CD14-positive monocyte (primary cell): Measurements from ENCODE around the gene IL15RA. TPM values are rescaled to one million over a fixed set of nuclear protein-coding genes. Genes with fewer than 3 reads are reported as not detected.

Source experiments
- DNase-seq, 3 donors: peaks; one replicate each; pipeline ENCODE4 v3.0.0-alpha.2; 2011 to 2022
- H2AFZ ChIP-seq: 2 replicates; pipeline ENCODE4 v1.6.0; 2012; ENCODE audit warnings: mild to moderate bottlenecking, low read depth, low read length, inconsistent platforms; ENCODE audit not compliant: insufficient read depth, poor library complexity, severe bottlenecking
- H3K27ac ChIP-seq, 2 donors: 1 replicate in 1 of 2; 2 replicates in 1 of 2; pipeline ENCODE4 v1.5.1; 2012 to 2013; ENCODE audit warnings: low read length in 2 of 2, control low read depth in 1 of 2, inconsistent platforms in 1 of 2, low read depth in 1 of 2, mild to moderate bottlenecking in 1 of 2
- H3K27me3 ChIP-seq, 2 donors: one replicate each; pipeline versions ENCODE4 v1.6.0 to v1.6.1; 2011 to 2013; ENCODE audit warnings: low read length in 2 of 2; ENCODE audit not compliant: control insufficient read depth in 2 of 2, insufficient read depth in 2 of 2
- H3K36me3 ChIP-seq, 2 donors: replicated peaks in 1 of 2; 1 replicate in 1 of 2; 2 replicates in 1 of 2; pipeline versions ENCODE4 v1.5.1 to v1.6.1; 2012 to 2013; ENCODE audit warnings: low read length in 2 of 2, control low read depth in 1 of 2, inconsistent platforms in 1 of 2, mild to moderate bottlenecking in 1 of 2; ENCODE audit not compliant: insufficient read depth in 2 of 2, control insufficient read depth in 1 of 2
- H3K4me1 ChIP-seq, 2 donors: 1 replicate in 1 of 2; 2 replicates in 1 of 2; pipeline versions ENCODE4 v1.5.1 to v1.6.1; 2012 to 2013; ENCODE audit warnings: low read length in 2 of 2, control low read depth in 1 of 2, inconsistent platforms in 1 of 2, mild to moderate bottlenecking in 1 of 2, moderate library complexity in 1 of 2; ENCODE audit not compliant: insufficient read depth in 2 of 2, control insufficient read depth in 1 of 2
- H3K4me2 ChIP-seq: replicated peaks from 2 replicates; pipeline ENCODE3; 2012; ENCODE audit warnings: low read length, moderate library complexity, mild to moderate bottlenecking; ENCODE audit not compliant: poor library complexity, severe bottlenecking; ENCODE audit errors: extremely low read depth
- H3K4me3 ChIP-seq, 3 experiments: fragments of 200-600 bp in 1 of 3; sonication (generic) in 1 of 3; replicated peaks in 1 of 3; 1 replicate in 2 of 3; 2 replicates in 1 of 3; pipeline ENCODE4 v1.5.1; 2011 to 2013; ENCODE audit warnings: low read length in 3 of 3, mild to moderate bottlenecking in 3 of 3, control low read depth in 2 of 3, low read depth in 2 of 3, inconsistent platforms in 1 of 3, moderate library complexity in 1 of 3
- H3K79me2 ChIP-seq: 2 replicates; pipeline ENCODE4 v1.6.0; 2012; ENCODE audit warnings: mild to moderate bottlenecking, control low read depth, inconsistent platforms, low read length, moderate library complexity; ENCODE audit not compliant: insufficient read depth
- H3K9ac ChIP-seq: 2 replicates; pipeline ENCODE4 v1.6.0; 2017; ENCODE audit warnings: low read length, mild to moderate bottlenecking; ENCODE audit not compliant: insufficient read depth, poor library complexity, severe bottlenecking
- H3K9me3 ChIP-seq, 2 donors: replicated peaks in 1 of 2; 1 replicate in 1 of 2; 2 replicates in 1 of 2; pipeline versions ENCODE4 v1.5.1 to v1.6.1; 2012 to 2013; ENCODE audit warnings: low read length in 2 of 2, control low read depth in 1 of 2; ENCODE audit not compliant: control insufficient read depth in 1 of 2, insufficient read depth in 1 of 2
- H4K20me1 ChIP-seq: 2 replicates; pipeline ENCODE4 v1.6.0; 2012; ENCODE audit warnings: mild to moderate bottlenecking, low read length, control low read depth, moderate library complexity; ENCODE audit not compliant: insufficient read depth
- H3K27ac Mint-ChIP-seq, 7 donors: one replicate each; pipeline ENCODE4 v1.8.0; 2020; ENCODE audit warnings: mild to moderate bottlenecking in 7 of 7, mixed read lengths in 7 of 7, moderate library complexity in 6 of 7, inconsistent platforms in 2 of 7
- H3K27me3 Mint-ChIP-seq, 3 donors: one replicate each; pipeline ENCODE4 v1.8.0; 2021 to 2022; ENCODE audit warnings: low read depth in 3 of 3, mild to moderate bottlenecking in 3 of 3, mixed read lengths in 3 of 3, moderate library complexity in 3 of 3, inconsistent platforms in 1 of 3
- H3K36me3 Mint-ChIP-seq, 2 donors: one replicate each; pipeline ENCODE4 v1.8.0; 2020; ENCODE audit warnings: mixed read lengths in 2 of 2, inconsistent platforms in 1 of 2, mild to moderate bottlenecking in 1 of 2
- H3K4me1 Mint-ChIP-seq: one replicate; pipeline ENCODE4 v1.8.0; 2020; ENCODE audit warnings: mild to moderate bottlenecking, mixed read lengths
- H3K4me3 Mint-ChIP-seq, 2 donors: one replicate each; pipeline ENCODE4 v1.8.0; 2020; ENCODE audit warnings: mild to moderate bottlenecking in 2 of 2, mixed read lengths in 2 of 2, moderate library complexity in 1 of 2
- H3K9me3 Mint-ChIP-seq, 7 donors: one replicate each; pipeline ENCODE4 v1.8.0; 2020 to 2022; ENCODE audit warnings: mixed read lengths in 7 of 7, mild to moderate bottlenecking in 6 of 7, moderate library complexity in 6 of 7, inconsistent platforms in 2 of 7
- WGBS: methylation state at CpG from one replicate; pipeline ENCODE4 v1.1.5; 2013; ENCODE audit warnings: missing lambda C conversion rate; ENCODE audit not compliant: insufficient coverage; 5-methylcytosine and 5-hydroxymethylcytosine counted together
- intact Hi-C, 2 donors: fragments of 100-400 bp; cut with micrococcal nuclease; formaldehyde crosslinking; loops; one replicate each; pipeline versions ENCODE4 v1.15.0 to v1.15.1; 2023
- polyA plus RNA-seq, 3 donors: library from polyadenylated mRNA; depleted of rRNA in 1 of 3; unstranded in 2 of 3; stranded (reverse) in 1 of 3; fragments of 300-500 nt in 2 of 3; fragments of >200 nt in 1 of 3; fragmentation: Illumina TruSeq in 2 of 3; gene quantifications; 1 replicate in 2 of 3; 2 replicates in 1 of 3; pipeline ENCODE4 v1.2.3, GENCODE V29; 2012 to 2021
- TF ChIP-seq, protein P1 (sequence below): fragments of 200-600 bp; IDR thresholded peaks from one replicate; pipeline ENCODE4 v1.8.0; 2022; ENCODE audit warnings: antibody characterized with exemption, mild to moderate bottlenecking

The IL15RA gene
- polyA plus RNA-seq, 3 donors, result 12.4 to 23.1 (median 12.6) TPM

DNA sequence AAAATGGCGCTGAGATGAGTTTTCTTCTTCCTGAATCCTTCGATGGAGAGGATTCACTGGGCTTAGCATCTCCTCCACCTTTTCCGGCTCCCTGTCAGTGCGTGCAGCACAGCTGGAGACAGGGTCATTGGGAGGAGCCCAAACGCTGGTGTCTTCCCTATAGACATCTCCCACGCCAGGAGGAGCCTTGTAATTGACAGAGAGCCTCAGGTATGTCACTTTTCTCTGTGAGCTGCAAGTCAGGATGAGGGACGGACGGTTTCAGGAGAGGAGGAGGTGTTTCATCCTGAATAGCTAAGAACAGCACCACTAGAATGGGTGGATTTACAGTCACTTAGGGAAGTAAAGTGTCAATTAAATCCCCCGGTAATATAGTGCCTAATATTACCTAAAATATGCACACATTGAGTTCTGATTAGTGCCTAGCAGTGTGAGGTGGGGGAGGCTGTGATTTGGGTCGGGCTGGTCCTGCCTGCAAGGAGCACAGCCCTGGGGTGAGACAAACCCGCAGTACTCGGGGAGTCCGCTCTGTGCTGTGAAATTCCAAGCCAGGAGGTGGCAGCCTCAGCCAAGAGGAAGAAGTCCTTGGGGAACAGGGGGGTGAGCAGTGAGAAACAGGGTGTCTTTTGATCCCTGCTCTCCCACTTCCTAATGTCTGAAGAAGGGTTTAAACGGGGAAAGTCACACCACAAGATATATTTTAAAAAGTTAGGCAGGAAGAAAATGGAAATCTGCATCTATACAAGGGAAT lies 28.2 kb downstream of the IL15RA start:
- Mint-ChIP-seq H3K4me1 (peaks cover 62% of the 10 kb centered on the region), H3K9me3 (no peaks in the 10 kb centered on the region), H3K36me3 (peaks cover 17 to 22% of the 10 kb centered on the region in 2 donors), H3K4me3 (no peak overlapping the region), H3K27ac (peak overlapping the region in 1 of 7 donors; percentile 34), H3K27me3 (peaks cover 0 to 2% (median 1%) of the 10 kb centered on the region in 3 donors)
- Histone ChIP-seq H3K4me3 (no peak overlapping the region), H2AFZ (no peak overlapping the region), H3K27me3 (no peaks in the 10 kb centered on the region), H3K27ac (no peak overlapping the region), H3K36me3 (peaks cover 8 to 25% of the 10 kb centered on the region in 2 donors), H3K4me1 (peaks cover 55 to 59% of the 10 kb centered on the region in 2 donors), H3K4me2 (no peak overlapping the region), H4K20me1 (no peaks in the 10 kb centered on the region), H3K79me2 (peaks cover 9% of the 10 kb centered on the region), H3K9ac (no peak overlapping the region), H3K9me3 (no peaks in the 10 kb centered on the region)
- 100% methylated on average over 2 of the region's 14 CpGs for whole genome bisulfite sequencing
- peak; percentile 21 to 48 (median 28) for DNase-seq
- intact Hi-C loops, result no loop called here
- TF ChIP-seq, protein P1, sequence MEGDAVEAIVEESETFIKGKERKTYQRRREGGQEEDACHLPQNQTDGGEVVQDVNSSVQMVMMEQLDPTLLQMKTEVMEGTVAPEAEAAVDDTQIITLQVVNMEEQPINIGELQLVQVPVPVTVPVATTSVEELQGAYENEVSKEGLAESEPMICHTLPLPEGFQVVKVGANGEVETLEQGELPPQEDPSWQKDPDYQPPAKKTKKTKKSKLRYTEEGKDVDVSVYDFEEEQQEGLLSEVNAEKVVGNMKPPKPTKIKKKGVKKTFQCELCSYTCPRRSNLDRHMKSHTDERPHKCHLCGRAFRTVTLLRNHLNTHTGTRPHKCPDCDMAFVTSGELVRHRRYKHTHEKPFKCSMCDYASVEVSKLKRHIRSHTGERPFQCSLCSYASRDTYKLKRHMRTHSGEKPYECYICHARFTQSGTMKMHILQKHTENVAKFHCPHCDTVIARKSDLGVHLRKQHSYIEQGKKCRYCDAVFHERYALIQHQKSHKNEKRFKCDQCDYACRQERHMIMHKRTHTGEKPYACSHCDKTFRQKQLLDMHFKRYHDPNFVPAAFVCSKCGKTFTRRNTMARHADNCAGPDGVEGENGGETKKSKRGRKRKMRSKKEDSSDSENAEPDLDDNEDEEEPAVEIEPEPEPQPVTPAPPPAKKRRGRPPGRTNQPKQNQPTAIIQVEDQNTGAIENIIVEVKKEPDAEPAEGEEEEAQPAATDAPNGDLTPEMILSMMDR, result peak; percentile 33

DNA sequence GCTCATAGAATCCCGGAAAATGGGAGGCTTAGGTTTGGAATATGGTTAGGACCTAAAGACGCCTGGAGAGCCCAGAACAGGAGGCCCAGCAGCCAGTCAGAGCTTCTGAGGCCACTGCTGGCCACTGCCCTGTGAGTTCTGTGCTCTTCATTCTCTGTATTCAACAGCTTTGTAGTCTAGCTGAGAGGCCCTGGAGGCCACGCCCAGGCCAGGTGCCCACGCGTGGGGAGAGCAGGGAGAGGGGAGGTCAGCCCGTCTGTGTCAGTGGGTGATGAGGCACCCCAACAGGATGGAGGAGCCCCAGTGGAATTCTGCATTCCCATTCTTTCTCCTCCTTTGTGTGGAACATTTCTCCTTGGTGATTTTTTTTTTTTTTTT lies 29.1 kb downstream of the IL15RA start:
- peaks cover 6 to 15% of the 10 kb centered on the region in 2 donors for H3K36me3 ChIP-seq
- no peak overlapping the region for H3K4me2 ChIP-seq
- no peak overlapping the region for H3K4me3 ChIP-seq
- Mint-ChIP-seq H3K9me3 (no peaks in the 10 kb centered on the region), H3K36me3 (peaks cover 10 to 12% of the 10 kb centered on the region in 2 donors), H3K4me1 (peaks cover 72% of the 10 kb centered on the region), H3K4me3 (no peak overlapping the region), H3K27ac (peak overlapping the region in 1 of 7 donors; percentile 40), H3K27me3 (peaks cover 0 to 2% (median 1%) of the 10 kb centered on the region in 3 donors)
- H3K4me1 ChIP-seq, result peaks cover 65 to 69% of the 10 kb centered on the region in 2 donors
- no peaks in the 10 kb centered on the region for H4K20me1 ChIP-seq
- H3K27me3 ChIP-seq, result no peaks in the 10 kb centered on the region
- H3K79me2 ChIP-seq, result peaks cover 14% of the 10 kb centered on the region
- H3K9ac ChIP-seq, result no peak overlapping the region
- H3K27ac ChIP-seq, result no peak overlapping the region
- no peak overlapping the region for H2AFZ ChIP-seq
- intact Hi-C loops, result no loop called here
- H3K9me3 ChIP-seq, result no peaks in the 10 kb centered on the region
- 93% methylated on average over 3 of the region's 6 CpGs for WGBS
- TF ChIP-seq, protein P1, result no peak
- DNase-seq, result no peak
